Esophagus (tissue), 2 donors: Measurements from ENCODE around the gene AHDC1. TPM values are rescaled to one million over a fixed set of nuclear protein-coding genes. Genes with fewer than 3 reads are reported as not detected.

Source experiments
- H3K27ac ChIP-seq, 2 donors: one replicate each; pipeline ENCODE4 v1.5.1; 2013; ENCODE audit warnings: low read depth in 2 of 2, mild to moderate bottlenecking in 2 of 2, inconsistent platforms in 1 of 2, low read length in 1 of 2, moderate library complexity in 1 of 2
- H3K27me3 ChIP-seq, 2 donors: one replicate each; pipeline ENCODE4 v1.6.1; 2013; ENCODE audit warnings: low read length in 2 of 2, control low read depth in 1 of 2, mild to moderate bottlenecking in 1 of 2; ENCODE audit not compliant: insufficient read depth in 2 of 2, control insufficient read depth in 1 of 2
- H3K36me3 ChIP-seq, 2 donors: one replicate each; pipeline ENCODE4 v1.6.1; 2013; ENCODE audit warnings: low read length in 1 of 2; ENCODE audit not compliant: control insufficient read depth in 2 of 2, insufficient read depth in 2 of 2
- H3K4me1 ChIP-seq, 2 donors: one replicate each; pipeline ENCODE4 v1.6.1; 2013; ENCODE audit warnings: low read length in 1 of 2; ENCODE audit not compliant: control insufficient read depth in 2 of 2, insufficient read depth in 2 of 2
- H3K4me3 ChIP-seq, 2 donors: one replicate each; pipeline ENCODE4 v1.5.1; 2013; ENCODE audit warnings: low read length in 2 of 2, mild to moderate bottlenecking in 2 of 2, low read depth in 1 of 2, moderate library complexity in 1 of 2
- H3K9me3 ChIP-seq, 2 donors: one replicate each; pipeline ENCODE4 v1.6.1; 2013; ENCODE audit warnings: mild to moderate bottlenecking in 2 of 2, low read depth in 1 of 2, low read length in 1 of 2, moderate library complexity in 1 of 2; ENCODE audit not compliant: control insufficient read depth in 2 of 2, insufficient read depth in 1 of 2
- WGBS, 2 donors: extraction: QIAGEN DNeasy Blood & Tissue Kit; methylation state at CpG; one replicate each; pipeline ENCODE4 v1.1.7; 2013; 5-methylcytosine and 5-hydroxymethylcytosine counted together
- polyA plus RNA-seq, 2 donors: library from polyadenylated mRNA; stranded (reverse); fragments of 200-250 nt; gene quantifications; one replicate each; pipeline ENCODE4 v1.2.3, GENCODE V29; 2013
- donor health status: healthy with polysubstance abuse.
- donor health status: Bipolar disorder and iron deficiency.

Gene AHDC1
- polyA plus RNA-seq, 2 donors: 24.7 to 58.4 TPM

DNA sequence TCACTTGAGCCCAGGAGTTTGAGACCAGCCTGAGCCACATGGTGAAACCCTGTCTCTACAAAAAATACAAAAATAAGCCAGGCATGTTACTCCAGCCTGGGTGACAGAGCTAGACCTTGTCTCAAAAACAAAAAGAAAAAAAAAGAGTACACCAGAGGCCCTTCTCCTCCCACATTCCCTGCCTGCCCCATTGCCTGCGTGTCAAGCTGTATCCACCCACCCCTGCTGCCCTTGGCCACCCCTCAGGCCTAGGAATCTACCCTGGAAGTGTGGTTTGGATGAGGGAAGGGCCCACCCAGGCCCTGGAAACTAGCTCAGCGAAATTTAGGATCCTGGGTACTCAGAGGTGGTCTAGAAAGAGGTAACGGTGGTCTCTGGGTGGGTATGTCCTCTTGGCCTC lies 88.3 kb downstream of the AHDC1 start:
- whole genome bisulfite sequencing, 2 donors: 75 to 87% methylated on average over 3 of the region's 3 CpGs
- Histone ChIP-seq H3K36me3 (no peaks in the 10 kb centered on the region), H3K27me3 (no peaks in the 10 kb centered on the region), H3K27ac (peak overlapping the region in 1 of 2 donors; percentile 84), H3K9me3 (no peaks in the 10 kb centered on the region), H3K4me1 (peaks cover 16 to 23% of the 10 kb centered on the region in 2 donors), H3K4me3 (no peak overlapping the region)

DNA sequence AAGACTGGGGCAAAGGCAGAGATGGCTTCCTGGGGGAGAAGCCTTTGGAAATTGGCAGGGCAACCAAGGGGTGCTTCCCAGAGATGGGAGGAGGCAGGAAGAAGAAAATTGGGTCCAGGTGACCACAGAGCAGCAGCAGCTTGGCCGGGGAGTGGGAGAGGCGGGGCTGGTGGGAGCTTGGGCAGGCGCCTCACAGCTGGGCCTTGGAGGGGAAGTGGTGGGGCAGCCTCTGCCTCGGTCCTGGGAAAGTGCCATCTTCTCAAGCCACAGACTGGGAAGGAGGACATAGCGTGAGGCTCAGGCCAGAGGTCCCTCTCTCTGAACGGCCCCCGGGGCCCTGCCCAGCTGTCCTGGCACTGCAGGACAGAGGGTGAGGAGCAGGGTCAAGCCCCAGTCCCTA lies 90.0 kb downstream of the AHDC1 start:
- 46 to 56% methylated on average over 7 of the region's 7 CpGs for WGBS, 2 donors
- peak overlapping the region; percentile 7 to 27 for H3K27ac ChIP-seq
- no peaks in the 10 kb centered on the region for H3K27me3 ChIP-seq
- H3K4me3 ChIP-seq: no peak overlapping the region
- H3K9me3 ChIP-seq: no peaks in the 10 kb centered on the region
- no peaks in the 10 kb centered on the region for H3K36me3 ChIP-seq
- H3K4me1 ChIP-seq: peaks cover 5 to 9% of the 10 kb centered on the region in 2 donors

- H3K4me1 ChIP-seq: peaks cover 4 to 9% of the 10 kb centered on the region in 2 donors
- 70 to 75% methylated on average over 5 of the region's 5 CpGs for WGBS, 2 donors
- H3K9me3 ChIP-seq: no peaks in the 10 kb centered on the region
- H3K36me3 ChIP-seq: no peaks in the 10 kb centered on the region
- H3K27ac ChIP-seq: peak overlapping the region; percentile 7 to 27
- no peak overlapping the region for H3K4me3 ChIP-seq
- H3K27me3 ChIP-seq: no peaks in the 10 kb centered on the region
These were observed 90.4 kb downstream of the AHDC1 start for GRCh38 chr1:27513528-27513927.

DNA sequence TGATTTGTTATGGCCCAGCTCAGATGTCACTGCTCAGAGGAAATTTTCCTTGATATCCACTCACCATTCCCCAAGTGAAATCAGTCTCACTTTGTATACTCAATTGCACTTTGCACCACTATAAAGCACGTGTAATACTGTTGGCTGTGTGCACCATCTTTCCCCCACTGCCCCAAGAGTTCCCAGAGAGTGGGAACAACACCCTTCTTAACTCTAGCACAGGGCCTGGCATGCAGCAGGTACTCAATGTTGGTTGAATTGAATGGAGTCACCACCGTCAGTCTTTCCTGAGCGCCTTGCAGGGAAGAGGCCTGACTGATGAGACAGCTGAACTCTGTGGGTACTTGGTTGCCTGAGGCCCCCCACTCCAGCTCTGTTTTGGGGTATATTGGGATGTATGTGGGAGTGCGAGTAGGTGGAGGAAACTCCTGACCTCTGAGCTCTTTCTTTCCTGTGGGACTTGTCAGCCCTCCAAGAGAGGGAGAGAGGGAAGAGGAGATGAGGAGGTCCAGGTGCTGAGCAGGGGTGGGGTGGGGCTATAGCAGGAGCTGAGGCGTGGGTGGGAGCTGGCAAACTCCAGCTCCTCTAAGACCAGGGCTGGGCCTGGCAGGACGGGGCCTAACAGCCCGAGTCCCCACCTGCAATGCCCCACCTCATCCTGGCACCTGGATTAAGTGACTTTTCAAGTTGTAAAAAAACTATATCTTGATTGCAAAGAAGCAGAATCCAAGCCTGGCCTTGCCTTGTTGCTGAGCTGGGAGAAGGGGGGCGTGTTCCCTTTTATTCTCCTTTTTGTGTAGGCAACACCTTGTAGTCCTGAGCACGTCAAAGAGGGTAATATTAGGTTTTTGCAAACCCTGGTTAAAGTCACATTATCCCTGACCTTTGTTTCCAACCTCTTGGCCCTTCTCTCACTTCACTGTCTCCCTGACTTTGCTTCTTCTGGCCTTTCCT lies 94.5 kb downstream of the AHDC1 start:
- H3K4me1 ChIP-seq: peaks cover 0 to 7% of the 10 kb centered on the region in 2 donors
- H3K27me3 ChIP-seq: no peaks in the 10 kb centered on the region
- H3K36me3 ChIP-seq: no peaks in the 10 kb centered on the region
- no peak overlapping the region for H3K4me3 ChIP-seq
- 42 to 47% methylated on average over 9 of the region's 9 CpGs for WGBS, 2 donors
- H3K27ac ChIP-seq: peak overlapping the region; percentile 64 to 96
- H3K9me3 ChIP-seq: no peaks in the 10 kb centered on the region

GRCh38 chr1:27507960-27508665 lies 95.8 kb downstream of the AHDC1 start:
- H3K4me3 ChIP-seq: no peak overlapping the region
- no peaks in the 10 kb centered on the region for H3K27me3 ChIP-seq
- 53 to 74% methylated on average over 6 of the region's 6 CpGs for WGBS, 2 donors
- no peaks in the 10 kb centered on the region for H3K9me3 ChIP-seq
- H3K4me1 ChIP-seq: peaks cover 0 to 11% of the 10 kb centered on the region in 2 donors
- no peaks in the 10 kb centered on the region for H3K36me3 ChIP-seq
- peak overlapping the region; percentile 64 to 96 for H3K27ac ChIP-seq

- Histone ChIP-seq H3K4me1 (peaks cover 0 to 11% of the 10 kb centered on the region in 2 donors), H3K4me3 (no peak overlapping the region), H3K27ac (peak overlapping the region; percentile 35 to 82), H3K27me3 (no peaks in the 10 kb centered on the region), H3K9me3 (no peaks in the 10 kb centered on the region), H3K36me3 (no peaks in the 10 kb centered on the region)
- 63 to 83% methylated on average over 6 of the region's 6 CpGs for WGBS, 2 donors
These were observed 97.2 kb downstream of the AHDC1 start for GRCh38 chr1:27506703-27507102.

- 36 to 38% methylated on average over 5 of the region's 5 CpGs for WGBS, 2 donors
These were observed 98.6 kb downstream of the AHDC1 start for GRCh38 chr1:27505420-27505680.

GRCh38 chr1:27504588-27505419 lies 99.1 kb downstream of the AHDC1 start:
- 14 to 30% methylated on average over 13 of the region's 13 CpGs for WGBS, 2 donors
- Histone ChIP-seq H3K4me3 (no peak overlapping the region), H3K9me3 (no peaks in the 10 kb centered on the region)

More at GRCh38 chr1:27505420-27505680, 98.6 kb downstream of the AHDC1 start:
- H3K27ac ChIP-seq: peak overlapping the region; percentile 94 to 95
- no peak overlapping the region for H3K4me3 ChIP-seq
- H3K9me3 ChIP-seq: no peaks in the 10 kb centered on the region
- no peaks in the 10 kb centered on the region for H3K27me3 ChIP-seq
- no peaks in the 10 kb centered on the region for H3K36me3 ChIP-seq
- H3K4me1 ChIP-seq: peaks cover 0 to 11% of the 10 kb centered on the region in 2 donors

GRCh38 chr1:27503844-27504587 lies 99.9 kb downstream of the AHDC1 start:
- 20 to 28% methylated on average over 12 of the region's 12 CpGs for WGBS, 2 donors
- H3K36me3 ChIP-seq: no peaks in the 10 kb centered on the region
- peak overlapping the region; percentile 94 to 95 for H3K27ac ChIP-seq
- peaks cover 0 to 11% of the 10 kb centered on the region in 2 donors for H3K4me1 ChIP-seq
- H3K9me3 ChIP-seq: no peaks in the 10 kb centered on the region
- H3K4me3 ChIP-seq: no peak overlapping the region
- H3K27me3 ChIP-seq: no peaks in the 10 kb centered on the region

More at GRCh38 chr1:27504588-27505419, 99.1 kb downstream of the AHDC1 start:
- H3K36me3 ChIP-seq: no peaks in the 10 kb centered on the region
- peak overlapping the region; percentile 94 to 95 for H3K27ac ChIP-seq
- peaks cover 0 to 11% of the 10 kb centered on the region in 2 donors for H3K4me1 ChIP-seq
- no peaks in the 10 kb centered on the region for H3K27me3 ChIP-seq
